ENCODE results near the gene GNB3.
A peak's percentile ranks its signal among the peaks of the same experiment; 100 is the strongest.
"Not testable (repeated sequence)": the region's sequence is repeated elsewhere in the genome, so short reads cannot be mapped to it uniquely, and the experiment has no call there.

GNB3 gene

GRCh38 chr12:6860942-6861341 lies 20.2 kb downstream of the GNB3 start:
- DNase-seq (ENCODE audit: low spot score): no peak

- DNase-seq (ENCODE audit: low spot score): no peak
Measured at GRCh38 chr12:6861391-6861790, 20.7 kb downstream of the GNB3 start.

- DNase-seq (ENCODE audit: low spot score): no peak
Measured at GRCh38 chr12:6863033-6863432, 22.3 kb downstream of the GNB3 start.

- peak; percentile 10 for DNase-seq (ENCODE audit: low spot score)
Measured at GRCh38 chr12:6863586-6864321, 23.0 kb downstream of the GNB3 start.

- not testable (repeated sequence) for DNase-seq (ENCODE audit: low spot score)
Measured at GRCh38 chr12:6865307-6865706, 24.6 kb downstream of the GNB3 start.

- no peak for DNase-seq (ENCODE audit: low spot score)
Measured at GRCh38 chr12:6866163-6866919, 25.6 kb downstream of the GNB3 start.

- DNase-seq (ENCODE audit: low spot score): no peak
Measured at GRCh38 chr12:6866920-6867412, 26.2 kb downstream of the GNB3 start.

GRCh38 chr12:6867413-6868210 lies 26.9 kb downstream of the GNB3 start, which contains the start of gene TPI1:
TSS of gene TPI1 (plus strand) at chr12:6867531. CDS start at chr12:6867567, 36 bp downstream.
- DNase-seq (ENCODE audit: low spot score): peak; percentile 98

GRCh38 chr12:6868211-6869048 lies 27.7 kb downstream of the GNB3 start:
- DNase-seq (ENCODE audit: low spot score): no peak

- DNase-seq (ENCODE audit: low spot score): peak; percentile 69
Measured at GRCh38 chr12:6869049-6870021, 28.6 kb downstream of the GNB3 start.

GRCh38 chr12:6870304-6870703 lies 29.6 kb downstream of the GNB3 start:
- DNase-seq (ENCODE audit: low spot score): not testable (repeated sequence)

- DNase-seq (ENCODE audit: low spot score): no peak
Measured at GRCh38 chr12:6871052-6871957, 30.6 kb downstream of the GNB3 start.

GRCh38 chr12:6872073-6873048 lies 31.6 kb downstream of the GNB3 start:
- DNase-seq (ENCODE audit: low spot score): peak; percentile 89

GRCh38 chr12:6873094-6874014 lies 32.6 kb downstream of the GNB3 start, which contains the start of gene SPSB2:
TSS of gene SPSB2 (minus strand) at chr12:6873303. CDS start at chr12:6872901, 402 bp downstream.
- peak; percentile 97 for DNase-seq (ENCODE audit: low spot score)

- not testable (repeated sequence) for DNase-seq (ENCODE audit: low spot score)
Measured at GRCh38 chr12:6874015-6874368, 33.3 kb downstream of the GNB3 start.

- not testable (repeated sequence) for DNase-seq (ENCODE audit: low spot score)
Measured at GRCh38 chr12:6879824-6880223, 39.1 kb downstream of the GNB3 start.

- DNase-seq (ENCODE audit: low spot score): no peak
Measured at GRCh38 chr12:6883252-6883651, 42.5 kb downstream of the GNB3 start.
